Tibial nerve (tissue), 4 donors: ENCODE results near the gene L3MBTL1. TPM values are rescaled to one million over a fixed set of nuclear protein-coding genes. Genes with fewer than 3 reads are reported as not detected.
"Not testable (repeated sequence)": the region's sequence is repeated elsewhere in the genome, so short reads cannot be mapped to it uniquely, and the experiment has no call there.

Experiments
- DNase-seq, 2 donors: peaks; one replicate each; pipeline ENCODE4 v3.0.0-alpha.2; 2019; ENCODE audit warnings: low spot score in 2 of 2
- H3K27ac ChIP-seq, 4 donors: fragments of 200-600 bp; sonication (generic) in 3 of 4; one replicate each; pipeline ENCODE4 v1.5.1; 2017 to 2019; ENCODE audit warnings: mild to moderate bottlenecking in 1 of 4
- H3K27me3 ChIP-seq, 2 donors: fragments of 200-600 bp; sonication (generic) in 1 of 2; one replicate each; pipeline versions ENCODE4 v1.5.1 to v1.6.0; 2017 to 2019
- H3K36me3 ChIP-seq, 3 donors: fragments of 200-600 bp; sonication (generic); one replicate each; pipeline ENCODE4 v1.5.1; 2018 to 2019
- H3K4me1 ChIP-seq, 4 donors: fragments of 200-600 bp; sonication (generic) in 3 of 4; one replicate each; pipeline ENCODE4 v1.5.1; 2017 to 2019
- H3K4me3 ChIP-seq, 4 donors: fragments of 200-600 bp; sonication (generic) in 3 of 4; one replicate each; pipeline ENCODE4 v1.5.1; 2017 to 2019; ENCODE audit warnings: mild to moderate bottlenecking in 1 of 4, moderate library complexity in 1 of 4
- H3K9me3 ChIP-seq, 4 donors: fragments of 200-600 bp; sonication (generic) in 3 of 4; one replicate each; pipeline ENCODE4 v1.5.1; 2017 to 2019
- CTCF ChIP-seq, 5 experiments: fragments of 200-600 bp in 3 of 5; fragments of 450-650 bp in 2 of 5; sonication (generic) in 3 of 5; IDR thresholded peaks; one replicate each; pipeline ENCODE4 v1.5.1; 2016 to 2019; ENCODE audit warnings: antibody characterized with exemption in 5 of 5, mild to moderate bottlenecking in 3 of 5, moderate library complexity in 2 of 5
- EP300 ChIP-seq, 2 donors: sonication (generic); formaldehyde crosslinking; IDR thresholded peaks; one replicate each; pipeline ENCODE4 v1.6.1; 2017; ENCODE audit warnings: antibody characterized with exemption in 2 of 2, mild to moderate bottlenecking in 1 of 2
- POLR2A ChIP-seq, 2 donors: fragments of 450-650 bp; IDR thresholded peaks; one replicate each; pipeline ENCODE4 v1.6.1; 2017; ENCODE audit warnings: antibody characterized with exemption in 2 of 2, mild to moderate bottlenecking in 2 of 2, moderate library complexity in 2 of 2
- WGBS, 2 donors: methylation state at CpG; one replicate each; pipeline ENCODE4 v1.1.5; 2018; 5-methylcytosine and 5-hydroxymethylcytosine counted together
- total RNA-seq, 4 donors: library from RNA; depleted of rRNA; stranded (reverse); fragments of >200 nt; gene quantifications; one replicate each; pipeline ENCODE4 v1.1.0, GENCODE V29; 2016

The L3MBTL1 gene
- total RNA-seq, 4 donors from 2014 or later = 17.7 to 29.3 (median 22.7) TPM

- DNase-seq = no peak
- H3K4me1 ChIP-seq = no peaks in the 10 kb centered on the region
- H3K27ac ChIP-seq = no peak overlapping the region
- no peaks in the 10 kb centered on the region for H3K27me3 ChIP-seq
- WGBS, 2 donors = 86 to 92% methylated on average over 4 of the region's 4 CpGs
- H3K4me3 ChIP-seq = no peak overlapping the region
- H3K9me3 ChIP-seq = peaks cover 0 to 7% (median 0%) of the 10 kb centered on the region in 4 donors
- TF ChIP-seq POLR2A (IDR thresholded peaks at IDR 0.05) = no peak
- no peak for TF ChIP-seq EP300 (IDR thresholded peaks at IDR 0.05)
- TF ChIP-seq CTCF (IDR thresholded peaks at IDR 0.05) = no peak
- H3K36me3 ChIP-seq = peaks cover 0 to 3% (median 0%) of the 10 kb centered on the region in 3 donors
Observed at GRCh38 chr20:43477619-43478018, 29.9 kb upstream of the L3MBTL1 start.

GRCh38 chr20:43490038-43490437 lies 17.5 kb upstream of the L3MBTL1 start:
- H3K36me3 ChIP-seq = peaks cover 0 to 3% (median 0%) of the 10 kb centered on the region in 3 donors
- peaks cover 0 to 11% (median 0%) of the 10 kb centered on the region in 4 donors for H3K9me3 ChIP-seq
- H3K4me3 ChIP-seq = no peak overlapping the region
- no peaks in the 10 kb centered on the region for H3K4me1 ChIP-seq
- H3K27ac ChIP-seq = no peak overlapping the region
- no peak for DNase-seq
- 90 to 96% methylated on average over 2 of the region's 2 CpGs for WGBS, 2 donors
- H3K27me3 ChIP-seq = no peaks in the 10 kb centered on the region
- no peak for TF ChIP-seq CTCF (IDR thresholded peaks at IDR 0.05)
- TF ChIP-seq EP300 (IDR thresholded peaks at IDR 0.05) = no peak
- no peak for TF ChIP-seq POLR2A (IDR thresholded peaks at IDR 0.05)

- DNase-seq = no peak
- Histone ChIP-seq H3K27ac (no peak overlapping the region), H3K36me3 (no peaks in the 10 kb centered on the region), H3K9me3 (no peaks in the 10 kb centered on the region), H3K4me1 (no peaks in the 10 kb centered on the region), H3K4me3 (no peak overlapping the region), H3K27me3 (no peaks in the 10 kb centered on the region)
- 92 to 95% methylated on average over 3 of the region's 3 CpGs for WGBS, 2 donors
- TF ChIP-seq POLR2A (IDR thresholded peaks at IDR 0.05) = no peak
- TF ChIP-seq EP300 (IDR thresholded peaks at IDR 0.05) = no peak
- no peak for TF ChIP-seq CTCF (IDR thresholded peaks at IDR 0.05)
Observed at GRCh38 chr20:43492101-43492500, 15.4 kb upstream of the L3MBTL1 start.

GRCh38 chr20:43495388-43495787 lies 12.1 kb upstream of the L3MBTL1 start:
- WGBS, 2 donors = 83 to 86% methylated on average over 2 of the region's 2 CpGs
- DNase-seq = no peak
- no peaks in the 10 kb centered on the region for H3K27me3 ChIP-seq
- TF ChIP-seq CTCF (IDR thresholded peaks at IDR 0.05) = no peak
- no peak for TF ChIP-seq POLR2A (IDR thresholded peaks at IDR 0.05)
- no peak for TF ChIP-seq EP300 (IDR thresholded peaks at IDR 0.05)
- H3K27ac ChIP-seq = no peak overlapping the region
- no peaks in the 10 kb centered on the region for H3K36me3 ChIP-seq
- no peak overlapping the region for H3K4me3 ChIP-seq
- no peaks in the 10 kb centered on the region for H3K4me1 ChIP-seq
- peaks cover 0 to 9% (median 0%) of the 10 kb centered on the region in 4 donors for H3K9me3 ChIP-seq

GRCh38 chr20:43502021-43502420 lies 5.5 kb upstream of the L3MBTL1 start:
- not testable (repeated sequence) for H3K4me3 ChIP-seq

GRCh38 chr20:43506238-43506637 lies 1.3 kb upstream of the L3MBTL1 start:
- no peaks in the 10 kb centered on the region for H3K9me3 ChIP-seq
- 90 to 93% methylated on average over 7 of the region's 7 CpGs for WGBS, 2 donors
- no peaks in the 10 kb centered on the region for H3K36me3 ChIP-seq
- TF ChIP-seq CTCF (IDR thresholded peaks at IDR 0.05) = no peak
- TF ChIP-seq EP300 (IDR thresholded peaks at IDR 0.05) = no peak
- no peak for TF ChIP-seq POLR2A (IDR thresholded peaks at IDR 0.05)
- H3K4me3 ChIP-seq = no peak overlapping the region
- peaks cover 0 to 15% (median 7%) of the 10 kb centered on the region in 4 donors for H3K4me1 ChIP-seq
- no peak for DNase-seq
- peaks cover 0 to 38% of the 10 kb centered on the region in 2 donors for H3K27me3 ChIP-seq
- no peak overlapping the region for H3K27ac ChIP-seq

More at GRCh38 chr20:43502021-43502420, 5.5 kb upstream of the L3MBTL1 start:
- peaks cover 0 to 22% of the 10 kb centered on the region in 2 donors for H3K27me3 ChIP-seq
- 92 to 95% methylated on average over 8 of the region's 8 CpGs for WGBS, 2 donors
- H3K9me3 ChIP-seq, H3K4me1 ChIP-seq, H3K36me3 ChIP-seq, H3K27ac ChIP-seq, DNase-seq: not testable (repeated sequence)
